Measurements from ENCODE around the gene TFDP2. TPM values are rescaled to one million over a fixed set of nuclear protein-coding genes. Genes with fewer than 3 reads are reported as not detected.

The TFDP2 gene, protein sequence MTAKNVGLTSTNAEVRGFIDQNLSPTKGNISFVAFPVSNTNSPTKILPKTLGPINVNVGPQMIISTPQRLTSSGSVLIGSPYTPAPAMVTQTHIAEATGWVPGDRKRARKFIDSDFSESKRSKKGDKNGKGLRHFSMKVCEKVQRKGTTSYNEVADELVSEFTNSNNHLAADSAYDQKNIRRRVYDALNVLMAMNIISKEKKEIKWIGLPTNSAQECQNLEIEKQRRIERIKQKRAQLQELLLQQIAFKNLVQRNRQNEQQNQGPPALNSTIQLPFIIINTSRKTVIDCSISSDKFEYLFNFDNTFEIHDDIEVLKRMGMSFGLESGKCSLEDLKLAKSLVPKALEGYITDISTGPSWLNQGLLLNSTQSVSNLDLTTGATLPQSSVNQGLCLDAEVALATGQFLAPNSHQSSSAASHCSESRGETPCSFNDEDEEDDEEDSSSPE
- 7.4 and 23.3 TPM in 2 replicates for total RNA-seq

DNA sequence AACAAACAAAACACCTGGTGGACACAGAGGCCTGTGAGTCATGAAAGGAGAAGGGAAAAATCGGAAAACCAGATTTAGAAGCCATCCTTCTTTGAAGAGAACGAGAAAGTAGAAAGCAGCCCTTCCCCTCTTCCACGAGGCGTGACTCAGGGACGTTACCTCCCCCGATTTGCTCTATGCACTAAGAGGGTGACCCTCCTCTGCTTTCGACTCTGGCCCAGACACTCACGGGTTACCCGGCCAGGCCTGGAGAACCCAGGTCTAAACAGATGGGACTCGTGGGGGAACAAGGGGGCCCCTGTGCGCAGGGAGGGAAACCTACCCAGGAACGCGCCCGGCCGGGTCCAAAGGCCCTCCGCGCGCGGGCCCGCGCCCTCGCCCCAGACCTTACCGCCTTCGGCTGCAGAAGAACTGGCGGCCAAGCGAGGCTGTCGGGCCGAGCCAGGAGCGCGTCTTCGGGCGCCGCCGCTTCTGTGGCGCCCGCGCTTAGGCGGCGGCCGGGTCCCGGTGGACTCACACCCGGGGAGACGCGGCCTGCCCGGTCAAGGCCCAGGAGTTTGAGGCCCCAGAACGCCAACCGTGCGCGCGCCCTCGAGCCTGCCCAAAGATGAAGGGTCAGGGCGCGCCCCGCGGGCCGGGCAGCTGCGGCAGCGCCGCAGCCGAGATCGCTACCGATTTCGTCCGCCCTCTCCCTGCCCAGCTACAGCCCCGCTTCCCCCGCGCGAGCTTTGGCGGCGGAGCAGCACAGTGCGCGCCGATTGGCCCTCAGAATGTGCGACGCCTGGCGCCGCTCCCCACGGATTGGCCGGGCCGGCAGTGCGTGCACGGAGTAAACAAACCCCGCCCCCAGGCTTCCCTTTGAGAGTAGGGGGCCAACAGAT, at the start of gene TFDP2:
TFDP2 (minus strand) TSS at position 753 of the 881 bp plus-strand sequence. CDS start 47,795 bp downstream, outside the sequence.

Other genes with a start within 250 kb of the TFDP2 start
- gene GK5, start 76.0 kb upstream of the TFDP2 start, total RNA-seq, result 4.2 and 8.6 TPM in 2 replicates